C4-2B (cell line): ENCODE results near the gene HIP1.

ENCODE experiments used
- CTCF ChIP-seq: fragments of 450-650 bp; conservative IDR thresholded peaks from 2 replicates; pipeline ENCODE4 v1.5.1; 2017; ENCODE audit warnings: mild to moderate bottlenecking
- ZFX ChIP-seq: fragments of 450-650 bp; IDR thresholded peaks from 2 replicates; pipeline ENCODE4 v1.6.1; 2017

DNA sequence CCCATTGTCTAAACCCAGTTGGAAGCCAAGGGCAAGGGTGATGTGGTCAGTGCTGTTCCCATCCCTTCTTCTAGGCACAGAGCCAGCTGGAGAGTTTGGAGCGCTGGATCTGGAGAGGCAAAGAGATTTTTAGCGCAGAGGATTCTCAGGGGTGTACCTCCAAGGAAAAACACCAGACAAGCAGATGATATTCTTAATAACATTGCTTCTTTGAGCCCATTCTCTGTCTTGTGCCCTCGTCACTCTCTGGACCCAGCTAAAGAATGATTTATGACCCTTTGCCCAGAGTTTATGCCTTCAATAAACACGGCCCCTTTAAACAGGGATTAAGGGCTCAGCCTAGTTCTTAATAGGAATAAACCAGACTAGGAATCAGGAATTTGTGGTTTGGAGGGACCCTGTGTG, 4.7 kb upstream of the HIP1 start:
- TF ChIP-seq CTCF, result no peak
- no peak for TF ChIP-seq ZFX
